ENCODE results near the gene SLC25A13. TPM values are rescaled to one million over a fixed set of nuclear protein-coding genes. Genes with fewer than 3 reads are reported as not detected.

The SLC25A13 gene
- total and polyA plus RNA-seq, 2 of the 8 experiments (the other 6 are each of a cell fraction or from before 2014, with no cell fraction given) = 30.8 to 85.4 TPM

GRCh38 chr7:96089511-96089910 is 232.4 kb downstream of the SLC25A13 start (continued):
- TF ChIP-seq RBBP5 (IDR thresholded peaks at IDR 0.05; ENCODE audit: borderline replicate concordance, low read depth, low read length) = no peak
- TF ChIP-seq EZH2 (IDR thresholded peaks at IDR 0.05; ENCODE audit: low read depth, low read length, severe bottlenecking) = no peak

All from H1 (cell line).